HL-60 (cell line): Measurements from ENCODE around the gene SNTG2.
"Not testable (repeated sequence)": the region's sequence is repeated elsewhere in the genome, so short reads cannot be mapped to it uniquely, and the experiment has no call there.

ENCODE experiments used
- TF ChIP-seq, protein P1 (sequence below): IDR thresholded peaks from one replicate; pipeline ENCODE4 v1.5.1; 2011; ENCODE audit warnings: low read length, control low read depth, inconsistent platforms; ENCODE audit not compliant: insufficient read depth
- TF ChIP-seq, protein P2 (sequence below): IDR thresholded peaks from 2 replicates; pipeline ENCODE4 v1.6.1; 2012; ENCODE audit warnings: low read depth; ENCODE audit not compliant: insufficient replicate concordance

DNA sequence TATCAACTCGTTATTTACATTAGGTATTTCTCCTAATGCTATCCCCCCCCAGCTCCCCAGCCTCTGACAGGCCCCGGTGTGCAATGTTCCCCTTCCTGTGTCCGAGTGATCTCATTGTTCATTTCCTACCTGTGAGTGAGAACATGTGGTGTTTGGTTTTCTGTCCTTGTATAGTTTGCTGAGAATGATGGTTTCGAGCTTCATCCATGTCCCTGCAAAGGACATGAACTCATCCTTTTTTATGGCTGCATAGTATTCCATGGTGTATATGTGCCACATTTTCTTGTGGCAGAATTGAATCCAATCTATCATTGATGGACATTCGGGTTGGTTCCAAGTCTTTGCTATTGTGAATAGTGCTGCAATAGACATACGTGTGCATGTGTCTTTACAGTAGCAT lies 439.5 kb downstream of the SNTG2 start:
- TF ChIP-seq, protein P1, sequence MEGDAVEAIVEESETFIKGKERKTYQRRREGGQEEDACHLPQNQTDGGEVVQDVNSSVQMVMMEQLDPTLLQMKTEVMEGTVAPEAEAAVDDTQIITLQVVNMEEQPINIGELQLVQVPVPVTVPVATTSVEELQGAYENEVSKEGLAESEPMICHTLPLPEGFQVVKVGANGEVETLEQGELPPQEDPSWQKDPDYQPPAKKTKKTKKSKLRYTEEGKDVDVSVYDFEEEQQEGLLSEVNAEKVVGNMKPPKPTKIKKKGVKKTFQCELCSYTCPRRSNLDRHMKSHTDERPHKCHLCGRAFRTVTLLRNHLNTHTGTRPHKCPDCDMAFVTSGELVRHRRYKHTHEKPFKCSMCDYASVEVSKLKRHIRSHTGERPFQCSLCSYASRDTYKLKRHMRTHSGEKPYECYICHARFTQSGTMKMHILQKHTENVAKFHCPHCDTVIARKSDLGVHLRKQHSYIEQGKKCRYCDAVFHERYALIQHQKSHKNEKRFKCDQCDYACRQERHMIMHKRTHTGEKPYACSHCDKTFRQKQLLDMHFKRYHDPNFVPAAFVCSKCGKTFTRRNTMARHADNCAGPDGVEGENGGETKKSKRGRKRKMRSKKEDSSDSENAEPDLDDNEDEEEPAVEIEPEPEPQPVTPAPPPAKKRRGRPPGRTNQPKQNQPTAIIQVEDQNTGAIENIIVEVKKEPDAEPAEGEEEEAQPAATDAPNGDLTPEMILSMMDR = not testable (repeated sequence)
- TF ChIP-seq, protein P2, sequence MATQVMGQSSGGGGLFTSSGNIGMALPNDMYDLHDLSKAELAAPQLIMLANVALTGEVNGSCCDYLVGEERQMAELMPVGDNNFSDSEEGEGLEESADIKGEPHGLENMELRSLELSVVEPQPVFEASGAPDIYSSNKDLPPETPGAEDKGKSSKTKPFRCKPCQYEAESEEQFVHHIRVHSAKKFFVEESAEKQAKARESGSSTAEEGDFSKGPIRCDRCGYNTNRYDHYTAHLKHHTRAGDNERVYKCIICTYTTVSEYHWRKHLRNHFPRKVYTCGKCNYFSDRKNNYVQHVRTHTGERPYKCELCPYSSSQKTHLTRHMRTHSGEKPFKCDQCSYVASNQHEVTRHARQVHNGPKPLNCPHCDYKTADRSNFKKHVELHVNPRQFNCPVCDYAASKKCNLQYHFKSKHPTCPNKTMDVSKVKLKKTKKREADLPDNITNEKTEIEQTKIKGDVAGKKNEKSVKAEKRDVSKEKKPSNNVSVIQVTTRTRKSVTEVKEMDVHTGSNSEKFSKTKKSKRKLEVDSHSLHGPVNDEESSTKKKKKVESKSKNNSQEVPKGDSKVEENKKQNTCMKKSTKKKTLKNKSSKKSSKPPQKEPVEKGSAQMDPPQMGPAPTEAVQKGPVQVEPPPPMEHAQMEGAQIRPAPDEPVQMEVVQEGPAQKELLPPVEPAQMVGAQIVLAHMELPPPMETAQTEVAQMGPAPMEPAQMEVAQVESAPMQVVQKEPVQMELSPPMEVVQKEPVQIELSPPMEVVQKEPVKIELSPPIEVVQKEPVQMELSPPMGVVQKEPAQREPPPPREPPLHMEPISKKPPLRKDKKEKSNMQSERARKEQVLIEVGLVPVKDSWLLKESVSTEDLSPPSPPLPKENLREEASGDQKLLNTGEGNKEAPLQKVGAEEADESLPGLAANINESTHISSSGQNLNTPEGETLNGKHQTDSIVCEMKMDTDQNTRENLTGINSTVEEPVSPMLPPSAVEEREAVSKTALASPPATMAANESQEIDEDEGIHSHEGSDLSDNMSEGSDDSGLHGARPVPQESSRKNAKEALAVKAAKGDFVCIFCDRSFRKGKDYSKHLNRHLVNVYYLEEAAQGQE = not testable (repeated sequence)
